GF-D8 (cell line): ENCODE measurements around the gene ADAD2.
"Not testable (repeated sequence)": the region's sequence is repeated elsewhere in the genome, so short reads cannot be mapped to it uniquely, and the experiment has no call there.

ENCODE experiments used
- DNase-seq: peaks from one replicate; lab custom pipeline; 2025; lab: John Stamatoyannopoulos, UW

ADAD2 gene

GRCh38 chr16:84195201-84196093, 4.5 kb downstream of the ADAD2 start:
- DNase-seq = no peak

GRCh38 chr16:84196101-84196500, 5.1 kb downstream of the ADAD2 start:
- no peak for DNase-seq

GRCh38 chr16:84196727-84197394, 5.9 kb downstream of the ADAD2 start:
- no peak for DNase-seq

DNA sequence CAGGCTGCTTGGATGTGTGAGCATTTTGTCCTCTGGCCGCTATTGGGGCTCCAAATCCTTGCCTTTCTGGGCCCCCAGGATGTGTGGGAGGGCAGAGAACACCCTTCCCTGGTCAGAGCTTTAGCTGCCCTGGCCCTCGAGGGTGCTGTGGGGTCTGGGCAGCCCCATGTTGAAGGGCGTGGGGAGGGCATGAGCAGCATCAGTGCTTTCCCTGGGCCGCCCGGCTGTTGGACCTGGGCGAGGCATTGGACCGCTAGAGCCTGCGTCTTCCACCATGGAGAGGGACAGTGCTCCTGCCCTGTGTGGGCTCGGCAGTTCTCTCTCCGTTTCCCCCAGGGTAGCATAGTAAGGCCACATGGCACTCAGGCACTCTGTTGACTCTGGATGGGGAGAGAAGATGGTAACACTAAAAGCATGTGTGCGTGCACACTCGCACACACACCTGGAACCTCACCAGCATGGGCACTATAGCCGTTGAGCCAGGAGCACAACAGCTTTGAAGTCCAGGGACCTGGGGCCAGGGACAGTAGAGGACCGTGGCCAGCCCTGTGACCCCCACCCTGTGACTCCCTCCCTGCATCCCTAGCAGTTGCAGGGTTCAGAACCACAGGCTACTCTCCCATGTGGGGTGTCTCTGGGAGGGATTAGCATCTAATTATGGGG, 6.6 kb downstream of the ADAD2 start:
- no peak for DNase-seq

DNA sequence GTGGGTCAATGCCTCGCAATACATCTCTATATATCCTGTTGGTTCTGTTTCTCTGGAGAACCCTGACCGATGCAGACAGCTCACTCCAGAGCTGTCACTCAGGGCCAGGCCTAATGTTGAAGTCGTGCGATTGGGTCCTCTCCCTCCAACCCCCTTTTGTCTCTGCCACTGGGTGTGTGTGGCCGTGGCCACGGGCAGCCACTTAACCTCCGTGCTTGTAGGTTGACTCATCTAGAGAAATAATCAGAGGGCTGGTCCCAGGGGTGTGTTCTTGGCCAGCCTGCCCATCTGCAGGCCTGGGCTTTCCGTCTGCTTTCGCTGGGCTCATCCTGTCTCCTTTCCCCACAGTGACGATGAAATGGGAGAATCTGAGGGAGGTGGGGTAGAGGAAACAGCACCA, 7.4 kb downstream of the ADAD2 start:
- no peak for DNase-seq

- DNase-seq = no peak
These were observed 8.1 kb downstream of the ADAD2 start for GRCh38 chr16:84199097-84199496.

DNA sequence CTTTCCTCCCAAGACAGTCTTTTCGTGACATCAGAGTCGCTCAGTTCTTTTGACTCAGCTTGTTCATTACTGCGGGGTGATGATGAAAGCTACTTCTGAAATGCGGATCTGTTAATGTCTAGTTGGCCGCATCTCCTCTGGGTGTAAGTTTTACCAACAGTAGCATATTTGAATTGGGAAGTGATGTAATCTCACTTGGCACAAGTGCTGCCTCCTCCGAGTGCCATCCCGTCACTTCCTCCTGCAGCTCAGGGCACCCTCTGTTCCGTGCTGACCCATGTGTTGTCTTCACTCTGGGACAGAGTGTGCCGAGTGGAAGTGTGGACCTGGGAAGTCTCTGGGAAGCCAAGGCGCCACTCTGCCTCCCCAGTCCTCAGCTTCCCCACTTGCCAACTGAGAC, 8.9 kb downstream of the ADAD2 start:
- DNase-seq = peak; percentile 83

DNA sequence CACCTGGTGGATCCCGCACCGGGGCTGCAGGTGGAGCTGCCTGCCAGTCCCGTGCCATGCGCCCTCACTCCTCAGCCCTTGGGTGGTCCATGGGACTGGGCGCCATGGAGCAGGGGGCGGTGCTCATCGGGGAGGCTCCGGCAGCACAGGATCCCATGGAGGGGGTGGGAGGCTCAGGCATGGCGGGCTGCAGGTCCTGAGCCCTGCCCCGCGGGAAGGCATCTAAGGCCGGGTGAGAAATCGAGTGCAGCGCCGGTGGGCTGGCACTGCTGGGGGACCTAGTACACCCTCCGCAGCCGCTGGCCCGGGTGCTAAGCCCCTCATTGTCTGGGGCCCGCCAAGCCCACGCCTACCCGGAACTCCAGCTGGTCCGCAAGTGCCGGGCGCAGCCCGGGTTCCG, 13.6 kb downstream of the ADAD2 start:
- DNase-seq = not testable (repeated sequence)

DNA sequence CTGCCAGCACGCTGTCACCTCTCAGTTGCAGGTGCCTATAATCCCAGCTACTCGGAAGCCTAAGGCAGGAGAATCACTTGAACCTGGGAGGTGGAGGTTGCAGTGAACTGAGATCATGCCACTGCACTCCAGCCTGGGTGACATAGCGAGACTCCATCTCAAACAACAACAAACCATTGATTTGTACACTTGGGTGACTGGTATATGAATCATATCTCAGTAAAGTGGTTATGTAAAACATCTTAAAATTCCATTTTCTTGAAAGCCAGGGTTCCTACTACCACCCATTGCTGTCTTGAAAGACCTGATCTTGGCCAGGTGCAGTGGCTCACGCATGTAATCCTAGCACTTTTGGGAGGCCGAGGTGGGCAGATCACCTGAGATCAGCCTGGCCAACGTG, 14.2 kb downstream of the ADAD2 start:
- DNase-seq = not testable (repeated sequence)

DNA sequence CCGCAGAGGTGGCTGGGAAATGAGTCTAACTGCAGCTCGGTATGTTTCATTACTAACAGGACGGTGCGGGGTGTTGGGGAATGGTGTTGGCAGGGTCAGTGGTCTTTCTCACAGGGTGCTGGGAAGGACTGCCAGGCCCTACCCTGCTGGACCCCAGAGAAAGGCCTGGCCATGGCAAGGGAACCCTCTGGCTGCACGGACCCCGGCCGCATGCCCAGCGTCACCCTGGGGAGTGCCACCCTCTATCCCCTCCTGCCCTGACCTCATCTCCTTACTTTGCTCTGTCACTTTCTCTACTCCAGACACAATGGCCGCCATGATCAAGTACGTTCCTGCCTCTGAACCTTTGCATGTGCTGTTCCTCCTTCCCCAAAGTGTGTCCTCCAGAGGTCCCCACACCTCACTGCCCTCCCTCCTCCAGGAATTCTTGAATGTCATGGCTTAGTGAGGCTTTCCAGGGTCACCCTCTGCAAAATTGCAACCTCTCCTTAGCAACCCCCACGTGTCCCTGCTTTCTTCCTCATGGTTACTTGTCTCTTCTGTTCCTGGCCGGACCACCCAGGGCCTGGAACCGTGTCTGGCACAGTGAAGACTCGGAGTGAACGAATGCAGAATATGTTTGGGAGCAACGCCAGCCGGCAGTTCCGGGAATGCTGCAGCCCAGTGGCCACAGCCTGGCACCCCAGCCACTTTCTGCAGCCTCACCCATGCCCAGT, 15.2 kb downstream of the ADAD2 start:
- DNase-seq = no peak

GRCh38 chr16:84207251-84207650, 16.3 kb downstream of the ADAD2 start:
- DNase-seq = no peak

DNA sequence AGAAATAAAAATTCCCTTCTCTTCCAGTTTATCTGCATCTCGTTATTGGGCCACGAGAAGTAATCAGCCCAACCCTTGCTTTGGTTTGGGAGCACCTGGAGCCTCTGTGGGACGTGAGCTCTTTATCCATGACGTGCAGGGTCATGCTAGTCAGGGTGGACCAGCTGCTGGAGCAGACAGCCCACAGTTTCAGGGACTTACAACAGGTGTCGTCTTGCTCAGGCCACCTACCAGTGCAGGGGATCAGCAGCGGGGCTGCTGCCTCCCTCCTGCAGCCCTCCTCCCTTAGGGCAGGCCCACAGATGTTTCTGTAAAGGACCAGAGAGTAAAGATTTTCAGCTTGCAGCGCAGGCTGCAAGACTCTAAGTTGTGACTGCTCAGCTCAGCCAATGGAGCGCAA, 16.9 kb downstream of the ADAD2 start:
- DNase-seq = no peak

GRCh38 chr16:84209989-84210388, 19.0 kb downstream of the ADAD2 start:
- DNase-seq = no peak

GRCh38 chr16:84212154-84212553, 21.2 kb downstream of the ADAD2 start:
- no peak for DNase-seq

DNA sequence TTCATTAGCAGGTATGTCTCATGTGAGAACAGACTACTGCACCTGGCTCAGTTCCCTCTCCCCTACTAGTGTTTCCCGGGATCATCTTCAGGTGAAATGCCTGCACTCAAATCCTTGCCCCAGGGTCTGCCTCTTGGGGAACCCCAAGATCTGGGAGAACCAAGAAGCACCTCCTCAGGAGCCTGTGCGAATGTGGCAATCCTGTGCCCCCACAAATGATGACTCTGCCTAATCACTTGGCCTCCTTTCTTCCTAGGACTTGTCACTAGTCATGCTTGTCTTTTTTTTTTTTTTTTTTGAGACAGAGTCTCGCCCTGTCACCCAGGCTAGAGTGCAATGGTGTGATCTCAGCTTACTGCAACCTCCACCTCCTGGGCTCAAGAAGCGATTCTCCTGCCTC, 21.7 kb downstream of the ADAD2 start:
- no peak for DNase-seq

- no peak for DNase-seq
These were observed 23.6 kb downstream of the ADAD2 start for GRCh38 chr16:84214451-84215066.

DNA sequence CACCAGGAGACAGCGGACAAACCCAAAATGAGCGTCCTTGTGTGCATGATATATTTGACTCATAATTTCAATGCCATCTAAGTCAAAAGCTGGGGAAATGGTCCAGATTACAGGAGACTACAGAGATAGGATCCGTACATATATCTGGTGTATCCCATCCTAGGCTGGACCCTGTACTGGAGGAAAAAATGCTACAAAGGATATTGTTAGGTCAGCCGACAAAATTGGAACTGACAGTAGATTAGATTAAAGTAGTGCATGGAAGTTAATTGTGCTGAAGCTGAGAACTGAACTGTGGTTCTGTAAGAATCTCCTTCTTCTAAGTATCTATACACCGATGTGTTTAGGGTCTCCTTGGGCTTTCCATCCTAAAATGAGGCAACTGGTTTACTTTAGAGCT, 24.6 kb downstream of the ADAD2 start:
- no peak for DNase-seq

GRCh38 chr16:84216144-84216543, 25.2 kb downstream of the ADAD2 start:
- DNase-seq = not testable (repeated sequence)

GRCh38 chr16:84218176-84218823, 27.3 kb downstream of the ADAD2 start:
- no peak for DNase-seq

DNA sequence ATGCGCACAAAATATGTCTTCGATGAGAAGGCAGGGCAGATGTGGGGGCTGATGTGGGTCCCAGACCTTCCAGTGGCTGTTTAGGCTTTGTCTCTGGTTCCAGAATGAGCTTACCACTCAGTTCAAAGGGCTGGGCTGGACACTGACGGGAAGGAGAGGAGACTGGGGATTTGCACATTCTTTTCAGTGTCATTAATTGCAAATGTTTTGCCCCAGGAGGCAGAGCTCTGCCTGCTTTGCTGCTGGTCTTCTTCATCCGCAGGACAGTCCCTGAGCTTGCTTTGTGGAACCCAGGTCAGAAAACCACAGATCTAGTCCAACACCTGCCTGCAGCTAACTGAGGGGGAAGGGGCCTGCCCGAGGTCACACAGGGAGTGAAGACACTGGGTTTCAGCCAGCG, 28.0 kb downstream of the ADAD2 start:
- DNase-seq = no peak

- no peak for DNase-seq
These were observed 29.9 kb downstream of the ADAD2 start for GRCh38 chr16:84220851-84221250.
